K562 (cell line): ENCODE results near the gene LMAN2. TPM values are rescaled to one million over a fixed set of nuclear protein-coding genes. Genes with fewer than 3 reads are reported as not detected.

Source experiments
- ATAC-seq: fragments of 200-7000 bp; cut with Tn5 transposase; 3 replicates; pipeline ENCODE4 v1.9.1; 2020; ENCODE audit warnings: moderate library complexity
- BruUV-seq: library from RNA; stranded (reverse); fragments of 400-500 nt; replicated peaks from 2 replicates; lab custom pipeline; 2021; lab: Mats Ljungman, UMichigan
- CTCF ChIA-PET: fragments of 300-600 bp; formaldehyde crosslinking; extraction: SDS; loops from one replicate; lab custom pipeline; 2021; ENCODE audit warnings: low intra/inter-chr PET ratio; lab: Yijun Ruan, JAX
- POLR2A ChIA-PET: fragments of 300-600, 350-650 bp; sonication (Branson Sonifier 250); formaldehyde crosslinking; extraction: SDS; loops from one replicate; lab custom pipeline; 2021; ENCODE audit warnings: antibody characterized with exemption, inconsistent platforms; lab: Yijun Ruan, JAX
- DNase-seq, 4 experiments: peaks; one replicate each; pipeline versions ENCODE4 v3.0.0 to v3.0.0-alpha.2; 2011 to 2018; ENCODE audit warnings: low spot score in 3 of 4, mixed read lengths in 3 of 4; ENCODE audit errors: extremely low read depth in 1 of 4
- FAIRE-seq: peaks from 2 replicates; lab custom pipeline; 2011; peaks lifted over from hg19 to GRCh38; lab: Jason Lieb, UNC
- H2AFZ ChIP-seq: 2 replicates; pipeline ENCODE4 v1.6.0; 2011; ENCODE audit warnings: low read depth, low read length, control low read depth, inconsistent platforms
- H3K27ac ChIP-seq: fragments of 200-600 bp; 3 replicates; pipeline ENCODE4 v1.8.0; 2011; ENCODE audit warnings: low read depth, mild to moderate bottlenecking, control low read depth, inconsistent platforms, low read length, moderate library complexity, mixed read lengths; ENCODE audit errors: extremely low read depth
- H3K27me3 ChIP-seq, 2 experiments: fragments of 300-600 bp in 1 of 2; 2 replicates in 1 of 2; 3 replicates in 1 of 2; pipeline versions ENCODE4 v1.6.0 to v1.8.0; 2011; ENCODE audit warnings: inconsistent platforms in 2 of 2, low read length in 2 of 2, mild to moderate bottlenecking in 1 of 2, mixed read lengths in 1 of 2, moderate library complexity in 1 of 2; ENCODE audit not compliant: control insufficient read depth in 2 of 2, insufficient read depth in 2 of 2
- H3K36me3 ChIP-seq: fragments of 300-600 bp; 3 replicates; pipeline ENCODE4 v1.8.0; 2011; ENCODE audit warnings: mild to moderate bottlenecking, low read length, inconsistent platforms; ENCODE audit not compliant: control insufficient read depth, insufficient read depth
- H3K4me1 ChIP-seq, 2 experiments: fragments of 200-600 bp in 1 of 2; replicated peaks in 1 of 2; 2 replicates in 1 of 2; 3 replicates in 1 of 2; pipeline versions ENCODE4 v1.5.1 to v1.8.0; 2011; ENCODE audit warnings: inconsistent platforms in 2 of 2, low read length in 2 of 2, mild to moderate bottlenecking in 1 of 2, mixed read lengths in 1 of 2, moderate library complexity in 1 of 2; ENCODE audit not compliant: control insufficient read depth in 2 of 2, insufficient read depth in 2 of 2
- H3K4me2 ChIP-seq: 2 replicates; pipeline ENCODE4 v1.6.1; 2011; ENCODE audit warnings: low read length, control low read depth, inconsistent platforms, mixed read lengths; ENCODE audit not compliant: insufficient read depth
- H3K4me3 ChIP-seq: fragments of 200-600 bp; sonication (generic), shearing (Covaris generic); 2 replicates; pipeline ENCODE4 v1.5.1; 2016; ENCODE audit warnings: control low read depth, inconsistent platforms
- H3K79me2 ChIP-seq: fragments of 200-600 bp; 3 replicates; pipeline ENCODE4 v1.8.0; 2011; ENCODE audit warnings: low read length, inconsistent platforms; ENCODE audit not compliant: control insufficient read depth, insufficient read depth
- H3K9ac ChIP-seq, 2 experiments: 2 replicates each; pipeline versions ENCODE4 v1.6.0 to v1.6.1; 2011; ENCODE audit warnings: low read depth in 2 of 2, low read length in 2 of 2, control low read depth in 1 of 2, inconsistent platforms in 1 of 2, mild to moderate bottlenecking in 1 of 2, mixed read lengths in 1 of 2; ENCODE audit not compliant: insufficient read depth in 1 of 2
- H3K9me1 ChIP-seq: one replicate; pipeline ENCODE4 v1.6.0; 2011; ENCODE audit warnings: inconsistent platforms, mild to moderate bottlenecking, low read length, moderate library complexity; ENCODE audit not compliant: control insufficient read depth, insufficient read depth
- H3K9me3 ChIP-seq: replicated peaks from 2 replicates; pipeline ENCODE4 v1.5.1; 2011; ENCODE audit warnings: low read depth, low read length, inconsistent platforms; ENCODE audit not compliant: control insufficient read depth, insufficient read depth
- H4K20me1 ChIP-seq: replicated peaks from 2 replicates; pipeline ENCODE4 v1.6.1; 2011; ENCODE audit warnings: low read length, inconsistent platforms, mixed read lengths; ENCODE audit not compliant: control insufficient read depth, insufficient read depth
- CBX8 ChIP-seq: fragments of 200-600 bp; sonication (generic); IDR thresholded peaks from 2 replicates; pipeline ENCODE4 v1.6.1; 2012; ENCODE audit warnings: borderline replicate concordance, mixed run types, low read depth, mild to moderate bottlenecking, moderate library complexity, mixed read lengths, low read length, control low read depth, inconsistent platforms; ENCODE audit not compliant: poor library complexity, severe bottlenecking; ENCODE audit errors: extremely low read depth
- EHMT2 ChIP-seq: fragments of 450-650 bp; IDR thresholded peaks from 2 replicates; pipeline ENCODE4 v1.6.1; 2018; ENCODE audit warnings: antibody characterized with exemption
- HBP1 ChIP-seq: fragments of 450-650 bp; formaldehyde crosslinking; IDR thresholded peaks from 2 replicates; pipeline ENCODE4 v1.4.0; 2022; ENCODE audit warnings: missing genetic modification characterization
- HCFC1 ChIP-seq: IDR thresholded peaks from 2 replicates; pipeline ENCODE4 v1.6.1; 2012; ENCODE audit warnings: low read depth, low read length, improper control_type of control experiment
- HDAC3 ChIP-seq: fragments of 450-650 bp; IDR thresholded peaks from 2 replicates; pipeline ENCODE4 v1.6.1; 2018; ENCODE audit warnings: borderline replicate concordance, mild to moderate bottlenecking, moderate library complexity; ENCODE audit not compliant: partially characterized antibody
- HIVEP1 ChIP-seq: fragments of 250-450 bp; sonication (Bioruptor Pico); IDR thresholded peaks from 2 replicates; pipeline ENCODE4 v1.4.0; 2020; ENCODE audit warnings: mild to moderate bottlenecking
- NR3C1 ChIP-seq: sonication (generic); formaldehyde crosslinking; IDR thresholded peaks from 2 replicates; pipeline ENCODE4 v1.8.1; 2022; ENCODE audit warnings: missing genetic modification reagents
- POLR3G ChIP-seq: IDR thresholded peaks from 2 replicates; pipeline ENCODE4 v1.6.1; 2011; ENCODE audit not compliant: insufficient read length, insufficient replicate concordance; ENCODE audit errors: extremely low read depth
- SMARCC2 ChIP-seq: fragments of 450-650 bp; IDR thresholded peaks from 2 replicates; pipeline ENCODE4 v1.6.1; 2017; ENCODE audit warnings: antibody characterized with exemption, moderate library complexity, mild to moderate bottlenecking, low read depth
- SNIP1 ChIP-seq: fragments of 450-650 bp; IDR thresholded peaks from 2 replicates; pipeline ENCODE4 v1.7.1; 2017; ENCODE audit warnings: low read depth, mild to moderate bottlenecking
- TBL1XR1 ChIP-seq, 2 experiments: IDR thresholded peaks; 2 replicates each; pipeline ENCODE4 v1.6.1; 2012; ENCODE audit warnings: improper control_type of control experiment in 2 of 2, low read length in 2 of 2, mild to moderate bottlenecking in 1 of 2
- ZBED1 ChIP-seq: IDR thresholded peaks from 2 replicates; pipeline ENCODE4 v1.6.1; 2014
- ZNF175 ChIP-seq: fragments of 200-800 bp; sonication (Bioruptor generic); IDR thresholded peaks from 2 replicates; pipeline ENCODE4 v1.6.1; 2016; ENCODE audit warnings: low read depth, mild to moderate bottlenecking, missing genetic modification characterization, missing compliant biosample characterization
- ZNF436 ChIP-seq: fragments of 250-450, 450-650 bp; sonication (Bioruptor Pico); formaldehyde crosslinking; IDR thresholded peaks from 2 replicates; pipeline ENCODE4 v1.7.0; 2020; ENCODE audit warnings: mild to moderate bottlenecking
- ZNF740 ChIP-seq, 3 experiments: fragments of 200-800 bp in 1 of 3; sonication (Bioruptor generic) in 1 of 3; sonication (generic) in 1 of 3; formaldehyde crosslinking in 1 of 3; IDR thresholded peaks; 2 replicates each; pipeline versions ENCODE4 v1.6.1 to v1.8.0; 2016 to 2022; ENCODE audit warnings: mild to moderate bottlenecking in 2 of 3, missing compliant biosample characterization in 2 of 3, missing genetic modification characterization in 2 of 3, missing genetic modification reagents in 1 of 3
- WGBS: fragments of 100-300 bp; shearing (Covaris generic); methylation state at CpG from one replicate; pipeline ENCODE4 v1.1.6; 2016; ENCODE audit warnings: low coverage, mixed read lengths; ENCODE audit not compliant: insufficient coverage; ENCODE audit errors: missing lambda C conversion rate; 5-methylcytosine and 5-hydroxymethylcytosine counted together
- in situ Hi-C: fragments of 300-500 bp; cut with MboI; formaldehyde crosslinking; loops from 4 replicates; pipeline ENCODE4 v1.15.0; 2018; ENCODE audit warnings: inconsistent platforms, mixed read lengths
- intact Hi-C: fragments of 100-400 bp; cut with micrococcal nuclease; formaldehyde crosslinking; loops from 2 replicates; pipeline ENCODE4 v1.14.2; 2022
- polyA plus RNA-seq, 8 experiments: library from polyadenylated mRNA; depleted of rRNA in 4 of 8; stranded (reverse) in 5 of 8; unstranded in 3 of 8; fragments of >200 nt; fragmentation: Nextera tagmentation in 2 of 8; fragmentation: Illumina TruSeq in 1 of 8; extraction: Ambion mirVana in 2 of 8; extraction: Trizol in 1 of 8; gene quantifications; 2 replicates each; pipeline versions ENCODE4 v1.2.1 to v1.2.3, GENCODE V29; 2011 to 2014; ENCODE audit warnings: inconsistent platforms in 1 of 8, missing spikeins in 1 of 8
- total RNA-seq, 7 experiments: library from RNA; depleted of rRNA in 6 of 7; stranded (reverse); fragments of >200 nt in 6 of 7; fragmentation: Illumina TruSeq in 2 of 7; extraction: Trizol in 2 of 7; gene quantifications; 2 replicates each; pipeline versions ENCODE4 v1.2.1 to v1.2.3, GENCODE V29; 2011 to 2021; ENCODE audit warnings: low replicate concordance in 1 of 7

The LMAN2 gene
- total and polyA plus RNA-seq, 9 of the 15 experiments (the other 6 are each of a cell fraction or from before 2014, with no cell fraction given) = 2.7 to 254 (median 136) TPM

GRCh38 chr5:177366528-177367322 is 15.3 kb upstream of the LMAN2 start:
- Histone ChIP-seq H4K20me1 (no peaks in the 10 kb centered on the region), H3K27ac (peak overlapping the region; percentile 94), H3K9me1 (peaks cover 4% of the 10 kb centered on the region), H2AFZ (peak overlapping the region; percentile 93), H3K4me3 (peak overlapping the region; percentile 57), H3K9ac (peak overlapping the region; percentile 79 to 95), H3K4me2 (peak overlapping the region; percentile 89), H3K9me3 (no peaks in the 10 kb centered on the region), H3K27me3 (no peaks in the 10 kb centered on the region), H3K4me1 (peaks cover 74 to 92% of the 10 kb centered on the region in 2 experiments), H3K79me2 (peaks cover 24% of the 10 kb centered on the region), H3K36me3 (peaks cover 30% of the 10 kb centered on the region; the same call in 2 of the 3 replicates)
- FAIRE-seq = peak; percentile 97
- peak; percentile 96 to 98 (median 97) for DNase-seq
- ChIA-PET POLR2A (interaction anchor here (0.6 to 2.5 kb wide), 15 partner anchors 9 to 232 kb away, joined by 3 to 18 read pairs (median 3); partner anchors contain the start of genes LMAN2 and PDLIM7), CTCF (interaction anchor here (2.0 kb wide), 1 partner anchor 49 kb away, joined by 6 read pairs; no protein-coding TSS in a partner anchor)
- ATAC-seq = peak; percentile 86
- under 1% methylated on average over 21 of the region's 36 CpGs for WGBS
- in situ Hi-C loops = no loop called here
- BruUV-seq = TSS peak; percentile 79
- intact Hi-C loops = loop anchor here (10.0 kb wide), 1 partner anchor 252 kb away; no protein-coding TSS in a partner anchor
- TF ChIP-seq ZNF175 (CRISPR knock-in tag) (no peak), SNIP1 (no peak), ZNF740 (CRISPR knock-in tag; IDR thresholded peaks at IDR 0.05) (no peak), ZNF740 (tag; IDR thresholded peaks at IDR 0.05) (peak in 1 of 2 experiments; percentile 70; a peak in 1 of 4 replicates), EHMT2 (no peak), ZNF436 (no peak), HCFC1 (peak; percentile 50), HDAC3 (no peak), POLR3G (no peak), HIVEP1 (CRISPR knock-in tag) (no peak), SMARCC2 (no peak), CBX8 (no peak), HBP1 (CRISPR knock-in tag) (peak; percentile 31; the same call in 1 of the 2 replicates), NR3C1 (CRISPR knock-in tag) (no peak), ZBED1 (no peak; the same call in 1 of the 2 replicates), TBL1XR1 (IDR thresholded peaks at IDR 0.05; ENCODE audit: low read length in 2 of 2) (no peak)
